Ishikawa (cell line): ENCODE data around the gene GRB10.

ENCODE experiments used
- EGR1 ChIP-seq: IDR thresholded peaks from 2 replicates; pipeline ENCODE4 v1.6.1; 2012
- EP300 ChIP-seq: IDR thresholded peaks from 2 replicates; pipeline ENCODE4 v1.6.1; 2012; ENCODE audit warnings: borderline replicate concordance
- TEAD4 ChIP-seq: IDR thresholded peaks from 2 replicates; pipeline ENCODE4 v1.6.1; 2012
- TF ChIP-seq, protein P1 (sequence below): IDR thresholded peaks from 2 replicates; pipeline ENCODE4 v1.6.1; 2012
- TF ChIP-seq, protein P2 (sequence below): IDR thresholded peaks from 2 replicates; pipeline ENCODE4 v1.6.1; 2012

DNA sequence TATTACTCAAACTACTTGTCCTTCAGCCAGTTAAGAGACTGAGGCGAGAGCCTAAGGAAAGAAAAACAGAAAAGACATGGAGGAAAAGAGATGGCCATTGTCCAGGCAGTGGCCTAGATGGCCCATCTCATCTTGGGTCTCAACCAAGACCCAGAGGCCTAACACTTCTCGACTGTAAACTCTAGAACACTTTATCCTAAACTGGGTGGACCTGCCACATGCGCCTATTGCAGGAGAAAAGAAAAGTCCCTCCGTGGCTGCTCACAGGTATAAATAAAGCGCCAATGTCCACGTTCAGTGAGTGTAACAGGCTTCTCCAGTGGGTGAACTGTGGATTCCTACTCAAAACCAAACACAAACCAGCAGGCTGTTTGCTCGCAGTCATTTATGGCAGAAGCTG lies 124.8 kb downstream of the GRB10 start:
- TF ChIP-seq, protein P1, sequence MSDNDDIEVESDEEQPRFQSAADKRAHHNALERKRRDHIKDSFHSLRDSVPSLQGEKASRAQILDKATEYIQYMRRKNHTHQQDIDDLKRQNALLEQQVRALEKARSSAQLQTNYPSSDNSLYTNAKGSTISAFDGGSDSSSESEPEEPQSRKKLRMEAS = no peak
- TF ChIP-seq TEAD4 = no peak
- TF ChIP-seq EP300 = no peak
- TF ChIP-seq EGR1 = no peak
- TF ChIP-seq, protein P2, sequence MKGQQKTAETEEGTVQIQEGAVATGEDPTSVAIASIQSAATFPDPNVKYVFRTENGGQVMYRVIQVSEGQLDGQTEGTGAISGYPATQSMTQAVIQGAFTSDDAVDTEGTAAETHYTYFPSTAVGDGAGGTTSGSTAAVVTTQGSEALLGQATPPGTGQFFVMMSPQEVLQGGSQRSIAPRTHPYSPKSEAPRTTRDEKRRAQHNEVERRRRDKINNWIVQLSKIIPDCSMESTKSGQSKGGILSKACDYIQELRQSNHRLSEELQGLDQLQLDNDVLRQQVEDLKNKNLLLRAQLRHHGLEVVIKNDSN = no peak
